SU-DHL-6 (cell line): ENCODE results near the gene TRIP13.

Source experiments
- H2AFZ ChIP-seq: fragments of 200-600 bp; sonication (generic); 2 replicates; pipeline ENCODE4 v1.6.1; 2014; ENCODE audit warnings: low read depth, mild to moderate bottlenecking, moderate library complexity, mixed read lengths, antibody characterized with exemption, low read length; ENCODE audit not compliant: severe bottlenecking
- H3F3A ChIP-seq: fragments of 200-600 bp; shearing (Covaris generic); 2 replicates; pipeline ENCODE4 v1.6.0; 2016; ENCODE audit warnings: antibody characterized with exemption, mild to moderate bottlenecking; ENCODE audit not compliant: insufficient read depth
- H3K27ac ChIP-seq: fragments of 200-600 bp; sonication (generic); 2 replicates; pipeline ENCODE4 v1.5.1; 2016; ENCODE audit warnings: low read depth, mild to moderate bottlenecking, low read length, moderate library complexity, mixed read lengths
- H3K27me3 ChIP-seq: fragments of 200-600 bp; sonication (generic), shearing (Covaris generic); 2 replicates; pipeline ENCODE4 v1.6.0; 2014; ENCODE audit warnings: mild to moderate bottlenecking, low read length
- H3K36me3 ChIP-seq: fragments of 200-600 bp; sonication (generic); 2 replicates; pipeline ENCODE4 v1.6.1; 2014; ENCODE audit warnings: mild to moderate bottlenecking, low read length, mixed read lengths
- H3K4me2 ChIP-seq: fragments of 300-600, 200-600 bp; shearing (Covaris generic), sonication (generic); 2 replicates; pipeline ENCODE4 v1.6.0; 2014; ENCODE audit warnings: low read length, low read depth, mild to moderate bottlenecking; ENCODE audit not compliant: poor library complexity, severe bottlenecking
- H3K4me3 ChIP-seq: fragments of 200-600 bp; sonication (generic); 2 replicates; pipeline ENCODE4 v1.5.1; 2014; ENCODE audit warnings: antibody characterized with exemption, low read length, mild to moderate bottlenecking, mixed read lengths; ENCODE audit not compliant: insufficient read depth, poor library complexity, severe bottlenecking
- H3K79me2 ChIP-seq: fragments of 200-600 bp; sonication (generic); 2 replicates; pipeline ENCODE4 v1.6.1; 2014; ENCODE audit warnings: mild to moderate bottlenecking, low read length, moderate library complexity; ENCODE audit not compliant: insufficient read depth
- H3K9ac ChIP-seq: fragments of 200-600 bp; sonication (generic); 2 replicates; pipeline ENCODE4 v1.7.0; 2014; ENCODE audit warnings: mild to moderate bottlenecking, low read length
- H3K9me2 ChIP-seq: fragments of 200-600 bp; sonication (generic); replicated peaks from 2 replicates; pipeline ENCODE4 v1.6.1; 2014; ENCODE audit warnings: low read length; ENCODE audit not compliant: insufficient read depth
- H3K9me3 ChIP-seq: fragments of 200-600 bp; sonication (generic); 2 replicates; pipeline ENCODE4 v1.6.1; 2014; ENCODE audit warnings: low read length, mixed read lengths; ENCODE audit not compliant: insufficient read depth
- H4K20me1 ChIP-seq: fragments of 200-600 bp; sonication (generic); 2 replicates; pipeline ENCODE4 v1.6.1; 2014; ENCODE audit warnings: low read depth, mild to moderate bottlenecking, antibody characterized with exemption, low read length, moderate library complexity, mixed read lengths
- CTCF ChIP-seq: fragments of 200-600 bp; sonication (generic); IDR thresholded peaks from one replicate; pipeline ENCODE4 v1.5.1; 2017; ENCODE audit warnings: antibody characterized with exemption, mild to moderate bottlenecking, low read length, moderate library complexity; ENCODE audit not compliant: insufficient read depth, poor library complexity, severe bottlenecking
- EZH2phosphoT487 ChIP-seq: fragments of 200-600 bp; sonication (generic), shearing (Covaris generic); conservative IDR thresholded peaks from 2 replicates; pipeline ENCODE4 v1.6.1; 2018; ENCODE audit warnings: mild to moderate bottlenecking, antibody characterized with exemption, low read length, moderate library complexity, mixed read lengths

Gene TRIP13

DNA sequence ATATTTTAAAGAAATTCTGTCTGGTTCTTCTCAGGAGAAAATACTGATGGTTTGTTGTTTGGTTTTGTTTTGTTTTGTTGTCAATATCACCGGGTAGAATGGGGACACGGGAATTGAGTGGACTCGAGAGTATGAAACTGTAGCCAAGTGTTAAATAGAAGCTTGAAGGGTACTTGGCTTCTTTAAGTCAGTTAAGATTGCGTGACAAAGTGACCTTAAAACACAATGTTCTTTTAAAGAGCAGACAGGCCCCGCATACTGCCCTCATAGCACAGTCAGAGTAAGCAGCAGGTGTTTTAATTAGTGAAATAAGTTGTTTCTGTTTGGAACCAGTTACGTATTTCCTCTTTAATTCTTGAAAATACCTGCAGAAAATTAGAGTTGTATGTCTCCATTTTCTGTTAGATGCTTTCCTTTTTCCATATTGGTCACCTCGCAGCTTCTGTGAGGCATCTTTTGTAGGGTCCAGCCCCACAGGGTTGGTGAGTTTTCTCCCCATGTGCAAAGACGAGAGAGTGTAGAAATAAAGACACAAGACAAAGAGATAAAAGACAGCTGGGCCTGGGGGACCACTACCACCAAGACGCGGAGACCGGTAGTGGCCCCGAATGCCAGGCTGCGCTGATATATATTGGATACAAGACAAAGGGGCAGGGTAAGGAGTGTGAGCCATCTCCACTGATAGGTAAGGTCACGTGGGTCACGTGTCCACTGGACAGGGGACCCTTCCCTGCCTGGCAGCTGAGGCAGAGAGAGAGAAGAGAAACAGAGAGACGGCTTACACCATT is 9.6 kb downstream of the TRIP13 start:
- Histone ChIP-seq H3K4me3 (no peak overlapping the region), H3K36me3 (peaks cover 14% of the 10 kb centered on the region; the same call in 1 of the 2 replicates), H3K79me2 (no peaks in the 10 kb centered on the region), H3F3A (no peaks in the 10 kb centered on the region), H4K20me1 (no peaks in the 10 kb centered on the region), H3K9me2 (no peaks in the 10 kb centered on the region), H3K9me3 (no peaks in the 10 kb centered on the region), H2AFZ (no peak overlapping the region), H3K27ac (no peak overlapping the region), H3K4me2 (no peak overlapping the region), H3K27me3 (no peaks in the 10 kb centered on the region), H3K9ac (no peak overlapping the region)
- TF ChIP-seq EZH2phosphoT487 (no peak), CTCF (no peak)

- Histone ChIP-seq H3K36me3 (peaks cover 14% of the 10 kb centered on the region; the same call in 1 of the 2 replicates), H3K79me2 (no peaks in the 10 kb centered on the region)
Measured at GRCh38 chr5:903756-904096, 11.0 kb downstream of the TRIP13 start.

GRCh38 chr5:905139-905642 is 12.5 kb downstream of the TRIP13 start:
- Histone ChIP-seq H3K4me2 (no peak overlapping the region), H3K79me2 (no peaks in the 10 kb centered on the region), H3K4me3 (no peak overlapping the region), H3F3A (no peaks in the 10 kb centered on the region), H3K9ac (no peak overlapping the region), H3K9me3 (no peaks in the 10 kb centered on the region), H2AFZ (no peak overlapping the region), H3K9me2 (no peaks in the 10 kb centered on the region), H4K20me1 (no peaks in the 10 kb centered on the region), H3K36me3 (peaks cover 12% of the 10 kb centered on the region; the same call in 1 of the 2 replicates), H3K27ac (no peak overlapping the region), H3K27me3 (no peaks in the 10 kb centered on the region)
- TF ChIP-seq EZH2phosphoT487 (no peak), CTCF (no peak)

More at GRCh38 chr5:903756-904096, 11.0 kb downstream of the TRIP13 start:
- Histone ChIP-seq H3K27me3 (no peaks in the 10 kb centered on the region), H3K4me2 (no peak overlapping the region), H3F3A (no peaks in the 10 kb centered on the region), H2AFZ (no peak overlapping the region), H3K9me3 (no peaks in the 10 kb centered on the region), H3K27ac (no peak overlapping the region), H4K20me1 (no peaks in the 10 kb centered on the region), H3K9me2 (no peaks in the 10 kb centered on the region), H3K9ac (no peak overlapping the region), H3K4me3 (no peak overlapping the region)
- TF ChIP-seq EZH2phosphoT487 (no peak), CTCF (no peak)
